AG08395 (cell line): Measurements from ENCODE around the gene AGPAT4.
A peak's percentile ranks its signal among the peaks of the same experiment; 100 is the strongest.

ENCODE experiments used
- DNase-seq: peaks from one replicate; pipeline ENCODE4 v3.0.0; 2012; ENCODE audit warnings: mixed read lengths, low spot score

AGPAT4 gene

DNA sequence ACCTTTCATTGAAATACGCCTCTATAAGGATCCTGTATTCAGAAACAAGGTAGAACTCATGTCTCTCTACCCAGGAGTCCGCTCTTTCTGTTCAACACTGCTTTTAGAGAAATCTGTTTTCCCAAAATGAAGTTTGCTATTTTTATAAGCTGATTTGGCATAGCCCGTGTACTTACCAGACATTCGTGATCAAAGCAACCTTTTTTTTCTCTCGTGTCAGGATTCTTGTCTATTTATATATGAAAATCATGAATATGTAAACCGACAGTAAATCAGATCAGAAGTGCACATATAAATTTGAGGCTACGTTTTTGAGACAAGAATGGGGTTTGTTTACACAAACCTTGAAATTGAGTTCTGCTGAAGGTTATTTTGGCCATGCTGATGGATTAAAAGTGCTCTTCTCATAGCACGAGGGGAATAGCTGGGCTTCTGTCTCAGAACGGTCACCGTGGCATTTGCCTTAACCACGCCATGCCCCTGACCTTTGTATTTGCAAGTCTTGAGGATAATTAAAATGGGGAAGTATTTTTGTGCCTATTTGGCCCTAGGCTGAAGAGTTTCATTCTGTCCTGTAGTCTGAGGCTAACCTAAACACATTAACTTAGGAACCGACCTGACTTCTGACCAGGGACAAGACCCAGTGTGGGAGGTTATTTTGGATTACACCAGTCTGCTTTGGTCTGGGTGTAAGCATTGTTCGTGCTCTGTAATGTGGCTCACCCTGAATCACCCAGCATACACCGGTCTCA is 163.7 kb downstream of the AGPAT4 start:
- no peak for DNase-seq

DNA sequence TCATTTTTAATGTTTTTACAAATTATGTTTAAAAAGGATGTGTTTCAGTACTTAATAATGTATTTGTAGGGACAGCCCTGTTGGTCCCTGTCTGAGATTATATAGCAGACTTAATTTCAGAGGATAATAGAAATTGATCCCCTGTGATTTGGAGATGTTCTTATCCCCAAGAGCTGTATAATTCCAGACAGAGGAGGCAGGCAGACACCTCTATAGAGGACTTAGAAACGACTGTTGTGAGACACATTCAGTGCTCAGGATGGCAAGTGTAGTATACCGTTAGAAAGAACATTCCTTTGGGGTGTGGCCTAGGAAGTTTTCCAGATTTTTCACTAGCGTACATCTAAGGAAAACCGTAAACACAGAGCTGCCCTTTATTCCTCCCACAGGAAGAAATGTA is 164.5 kb downstream of the AGPAT4 start:
- no peak for DNase-seq

DNA sequence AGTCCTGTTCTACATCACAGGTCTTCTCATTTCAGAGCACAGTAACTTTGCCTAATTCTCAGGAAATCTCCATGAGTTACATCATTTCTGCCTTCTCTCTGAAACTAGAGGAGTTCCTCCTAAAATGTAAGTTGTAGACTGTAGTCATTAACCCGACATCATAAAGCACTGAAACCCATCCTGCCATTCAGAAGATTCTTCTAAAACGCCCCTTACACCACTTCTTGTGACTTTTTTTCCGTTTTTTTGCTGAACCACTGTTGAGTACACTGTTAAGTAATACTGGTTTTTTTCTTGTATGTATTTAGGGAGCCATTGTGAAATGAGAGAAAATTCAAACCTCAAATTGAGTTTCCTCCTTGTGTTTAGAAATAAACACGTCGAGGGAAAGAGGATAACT is 164.9 kb downstream of the AGPAT4 start:
- DNase-seq, result no peak

DNA sequence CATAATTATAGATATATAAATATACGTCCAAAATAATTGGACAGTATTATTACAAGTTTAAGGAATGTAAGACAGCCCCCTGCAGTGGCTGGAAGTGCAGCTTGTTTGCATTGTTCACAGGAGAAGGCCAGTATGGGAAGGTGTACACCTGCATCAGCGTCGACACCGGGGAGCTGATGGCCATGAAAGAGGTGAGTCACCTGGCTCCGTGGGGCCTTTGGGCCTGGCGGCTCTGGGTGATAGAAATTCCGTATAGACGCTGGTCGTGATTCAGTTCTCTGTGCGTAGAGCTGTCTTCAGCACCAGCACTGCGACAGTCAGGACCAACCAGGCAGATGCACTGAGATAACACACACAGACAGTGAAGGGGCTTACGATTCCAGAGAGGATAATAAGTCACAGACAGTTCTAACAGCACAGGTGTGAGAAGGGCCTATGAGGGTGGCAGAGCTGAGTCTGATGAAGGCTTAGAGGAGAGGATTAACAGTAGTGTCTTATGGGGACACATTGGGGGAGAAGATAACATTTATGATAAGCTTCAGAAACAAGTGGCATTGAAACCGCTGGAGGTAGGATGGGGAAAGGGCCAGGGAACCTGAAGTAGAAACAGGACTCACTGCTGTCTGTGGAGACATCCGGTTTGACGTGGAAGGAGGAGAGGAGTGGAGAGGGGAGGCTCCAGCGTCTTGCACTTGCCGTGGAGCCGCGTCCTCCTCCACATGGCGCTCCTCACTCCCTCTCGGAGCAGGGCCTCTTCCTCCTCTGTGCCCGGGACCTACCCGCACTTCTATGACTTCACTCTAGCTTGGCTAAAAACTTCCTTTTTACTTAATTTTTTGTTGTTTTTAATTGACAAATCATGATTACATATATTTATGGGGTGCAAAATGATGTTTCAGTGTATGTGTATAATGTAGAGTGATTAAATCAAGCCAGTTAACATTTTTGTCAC is 165.8 kb downstream of the AGPAT4 start:
- no peak for DNase-seq

DNA sequence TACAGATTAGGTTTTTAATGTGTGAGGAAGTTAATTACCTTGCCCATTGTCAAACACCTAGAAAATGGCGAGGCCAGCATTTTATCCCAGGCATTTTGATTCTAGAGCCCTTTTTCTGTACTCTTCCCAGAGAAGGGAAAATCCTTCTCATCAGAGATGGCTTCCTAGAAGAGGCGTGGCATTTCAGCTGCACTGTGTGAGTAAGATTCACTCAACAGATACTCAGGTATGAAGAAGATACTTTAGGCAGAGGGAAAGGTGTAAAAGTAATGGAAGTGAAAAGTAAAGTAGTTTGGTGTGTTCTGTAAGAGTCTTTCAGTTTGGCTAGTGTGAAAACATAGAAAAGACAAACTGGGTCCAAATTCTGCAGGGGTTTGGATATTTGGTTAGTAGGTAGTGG is 168.5 kb downstream of the AGPAT4 start:
- DNase-seq, result no peak

DNA sequence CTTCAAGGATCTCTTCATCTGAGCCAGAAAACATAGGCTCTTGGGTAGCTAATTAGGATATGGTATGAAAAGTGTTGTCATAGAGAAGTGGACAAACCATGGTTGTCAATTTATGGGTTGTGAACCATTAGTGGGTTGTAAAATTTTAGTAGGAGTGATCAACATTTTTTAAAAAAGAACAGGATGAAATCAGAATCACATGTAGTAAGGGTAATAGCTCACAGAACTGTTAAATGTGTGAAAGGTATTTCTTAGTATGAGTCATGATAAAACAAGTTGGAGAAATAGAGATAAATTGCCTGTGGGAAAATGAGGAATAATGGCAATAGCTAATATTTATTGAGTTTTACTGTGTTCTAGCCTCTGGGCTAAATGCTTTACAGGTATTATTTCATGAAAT is 168.9 kb downstream of the AGPAT4 start:
- no peak for DNase-seq

DNA sequence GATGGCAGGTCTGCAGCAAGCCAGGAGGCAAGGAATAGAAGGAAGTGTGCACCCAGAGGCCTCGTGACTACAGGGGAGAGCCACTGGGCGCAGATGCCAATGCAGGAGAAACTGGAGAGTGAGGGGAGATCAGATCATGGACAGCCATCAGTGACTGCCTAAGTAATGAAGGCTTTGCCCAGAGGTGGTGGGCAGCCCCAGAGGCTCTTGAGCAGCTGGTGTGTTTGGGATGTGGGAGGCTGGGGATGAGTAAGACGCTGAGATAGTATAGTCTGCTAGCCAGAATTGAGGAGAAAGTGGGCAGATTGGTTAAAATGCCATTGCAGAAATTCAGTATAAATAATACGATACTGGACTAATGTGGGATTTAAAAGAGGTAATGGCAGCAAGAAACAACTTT is 170.4 kb downstream of the AGPAT4 start:
- DNase-seq, result no peak

DNA sequence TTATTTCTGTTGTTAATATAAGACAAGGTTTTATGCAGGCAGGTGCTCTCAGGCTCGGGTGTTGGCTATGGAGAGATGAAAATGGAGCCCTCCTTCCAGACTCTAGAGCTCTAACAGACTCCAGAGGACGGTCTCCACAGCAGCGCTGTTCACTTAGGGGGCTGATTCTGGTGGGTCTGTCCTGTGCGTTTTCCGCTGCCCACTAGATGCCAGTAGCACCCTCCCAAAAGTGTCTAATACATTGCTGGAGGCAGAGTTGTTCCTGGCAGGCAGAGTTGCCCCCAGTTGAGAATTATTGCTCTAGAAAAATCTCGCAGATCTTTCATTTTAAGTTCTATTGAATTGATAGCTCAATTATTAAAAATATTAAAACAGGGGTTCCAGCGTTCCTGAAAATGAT is 172.3 kb downstream of the AGPAT4 start:
- DNase-seq, result no peak

DNA sequence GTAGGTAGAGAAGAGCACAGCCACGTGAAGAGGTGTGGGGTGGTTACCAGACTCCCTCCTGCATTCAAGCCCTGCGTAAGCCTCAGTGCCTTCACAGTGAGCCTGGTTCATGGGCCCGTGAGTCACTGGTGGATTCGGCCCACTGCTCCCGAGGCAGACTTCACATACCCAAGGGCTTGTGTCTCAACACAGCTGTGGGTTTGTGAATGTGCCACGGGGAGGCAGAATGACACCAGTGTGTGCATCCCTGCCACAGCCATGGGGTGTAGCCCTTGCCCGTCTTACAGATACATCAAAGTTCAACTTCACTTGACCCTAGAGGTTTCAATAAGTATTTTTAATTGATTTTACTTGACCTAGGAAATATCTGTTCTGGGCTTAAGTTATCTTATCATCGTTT is 173.8 kb downstream of the AGPAT4 start:
- no peak for DNase-seq

DNA sequence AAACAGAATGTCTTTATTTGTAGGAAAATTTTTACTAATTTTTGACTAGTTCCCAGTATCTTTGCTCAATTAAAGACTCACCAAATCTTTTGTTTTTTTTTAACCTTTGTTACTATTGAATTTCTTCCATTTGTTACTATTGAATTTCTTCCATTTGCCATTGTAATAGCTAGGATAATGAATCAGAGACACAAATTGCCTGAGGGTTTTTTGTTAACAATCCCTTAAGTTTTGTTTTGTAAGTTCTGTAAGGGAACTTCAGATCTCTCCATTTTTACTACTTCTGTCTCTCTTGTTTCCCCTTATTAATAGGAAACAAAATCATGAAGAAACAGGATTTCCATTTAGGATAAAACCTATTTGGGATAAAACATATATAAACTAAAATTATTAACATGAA is 177.9 kb downstream of the AGPAT4 start:
- no peak for DNase-seq

DNA sequence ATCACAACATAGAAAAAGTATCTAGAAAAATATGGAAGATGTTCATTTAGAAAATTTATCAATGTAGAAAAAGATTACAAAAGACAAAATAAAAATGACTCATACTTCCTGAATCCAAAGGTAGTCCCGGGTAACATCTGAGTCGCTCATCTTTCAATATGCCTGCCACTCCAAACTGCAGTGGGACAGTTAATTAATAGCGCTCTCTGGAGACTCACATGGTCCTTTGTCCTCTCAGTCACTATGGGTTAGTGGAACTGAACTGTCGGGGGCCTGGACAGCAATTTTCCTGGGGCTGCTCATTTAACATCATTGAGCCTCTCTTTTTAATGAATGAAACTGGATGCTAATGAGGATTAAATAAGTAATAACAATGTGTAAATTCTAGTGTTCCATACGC is 178.9 kb downstream of the AGPAT4 start:
- no peak for DNase-seq

DNA sequence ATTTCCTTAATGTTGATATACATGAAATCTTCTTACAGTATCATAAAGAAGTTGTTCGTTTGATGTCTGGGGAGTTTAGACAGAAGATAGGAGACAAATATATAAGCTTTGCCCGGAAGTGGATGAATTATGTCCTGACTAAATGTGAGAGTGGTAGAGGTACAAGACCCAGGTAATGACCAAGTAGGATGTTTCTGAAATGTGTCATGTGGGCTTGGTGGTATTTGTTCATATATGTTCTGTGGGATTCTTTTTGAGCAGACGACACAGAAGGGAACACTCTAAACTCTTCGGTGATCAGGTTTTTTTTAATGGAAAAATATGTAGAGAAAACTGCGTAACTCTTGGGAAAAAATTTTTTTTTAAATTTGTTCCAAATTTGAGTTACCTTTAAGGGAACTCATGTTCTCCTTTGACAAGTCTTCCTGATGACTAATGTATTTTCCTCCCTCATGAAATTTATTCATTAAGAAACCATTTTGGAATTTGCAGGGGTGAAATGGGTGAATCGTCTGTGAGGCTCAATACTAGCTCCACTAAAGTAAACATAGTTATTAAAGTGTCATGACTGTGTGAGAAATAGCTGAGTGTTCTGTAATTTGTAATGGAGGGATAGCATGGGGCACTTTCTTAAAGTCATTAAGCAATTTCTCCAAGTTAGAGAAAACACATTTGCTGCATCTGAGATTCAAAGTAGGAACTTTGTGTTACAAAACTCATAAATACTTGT is 181.7 kb downstream of the AGPAT4 start:
- DNase-seq, result peak; percentile 21

DNA sequence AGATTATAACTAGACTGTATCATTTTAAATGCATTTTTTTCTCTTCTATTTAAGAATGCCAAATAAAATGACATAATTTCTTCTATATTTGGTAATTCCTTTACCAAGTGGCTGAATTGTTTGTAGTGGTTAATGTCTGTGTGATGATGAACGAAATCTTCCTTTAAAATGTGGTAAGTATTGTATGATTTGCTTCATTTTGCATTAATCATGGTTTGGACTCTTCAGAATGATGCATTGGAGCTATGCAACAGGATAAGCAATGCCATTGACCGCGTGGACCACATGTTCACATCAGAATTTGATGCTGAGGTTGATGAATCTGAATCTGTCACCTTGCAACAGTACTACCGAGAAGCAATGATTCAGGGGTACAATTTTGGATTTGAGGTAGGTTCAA is 182.7 kb downstream of the AGPAT4 start:
- no peak for DNase-seq

DNA sequence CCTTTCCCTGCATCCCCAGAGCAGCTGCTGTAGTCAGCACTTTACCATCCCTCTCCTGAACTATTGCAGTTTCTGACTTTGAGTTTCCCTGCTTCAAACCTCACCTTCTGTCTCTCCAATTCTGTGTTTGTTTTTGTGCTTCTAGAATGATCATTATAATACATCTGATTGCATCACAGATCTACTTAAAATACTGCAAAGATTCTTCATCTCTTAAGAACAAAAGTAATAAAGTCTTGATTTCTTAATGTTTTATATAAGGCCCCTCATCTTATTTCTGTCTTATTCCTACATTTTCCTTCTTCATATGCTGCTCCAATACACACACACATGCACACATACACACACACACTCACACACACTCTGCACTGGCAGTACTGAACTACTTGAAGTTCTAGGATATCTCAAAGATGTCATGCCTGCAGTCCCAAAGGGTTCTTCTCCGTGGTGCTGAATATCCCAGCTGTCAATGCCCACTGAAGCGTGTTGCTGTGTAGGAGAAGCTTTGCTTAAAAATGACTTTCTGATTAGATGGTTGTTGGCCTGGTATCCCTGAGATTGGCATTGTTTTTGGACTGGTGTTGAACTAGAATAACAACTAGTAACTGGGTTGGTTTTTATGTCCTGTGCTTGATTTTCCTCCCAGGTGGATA is 185.1 kb downstream of the AGPAT4 start:
- DNase-seq, result no peak

DNA sequence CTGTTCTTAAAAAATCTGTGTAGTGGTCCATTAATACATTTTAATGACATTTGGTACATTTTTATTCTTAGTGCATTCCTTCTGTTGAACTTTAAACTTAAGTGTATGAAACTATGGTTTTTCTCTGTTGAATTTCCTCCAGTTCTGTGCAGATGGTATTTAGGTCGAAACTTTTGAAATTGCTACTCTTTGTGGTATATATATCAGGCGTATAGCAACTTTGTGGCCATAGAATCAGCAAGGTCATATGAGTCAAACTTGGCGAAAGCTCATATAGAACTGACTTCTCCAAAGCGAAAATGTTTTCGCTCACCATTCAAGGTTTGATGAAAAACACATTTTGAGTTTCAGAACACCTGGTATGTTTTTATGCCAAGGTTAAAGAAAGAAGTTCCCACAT is 188.6 kb downstream of the AGPAT4 start:
- DNase-seq, result no peak

DNA sequence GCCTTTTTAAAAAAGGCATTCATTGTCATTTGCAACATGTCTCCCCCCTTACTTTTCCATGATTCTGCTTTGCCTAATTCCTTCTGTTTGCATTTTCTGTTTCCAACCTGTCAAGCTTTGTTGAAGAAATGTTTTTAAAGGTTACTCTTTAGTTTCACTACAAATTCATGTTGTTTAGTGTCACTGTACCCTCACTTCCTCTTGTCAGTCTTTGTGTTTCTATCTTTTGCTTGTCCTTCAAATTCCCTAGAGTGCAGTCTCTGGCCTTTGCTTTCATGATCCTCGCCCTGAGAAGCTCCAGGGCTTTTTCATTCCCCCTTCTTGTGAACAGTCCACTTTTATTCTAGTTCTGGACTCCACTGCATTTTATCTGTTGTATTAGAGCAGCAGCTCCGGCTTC is 191.6 kb downstream of the AGPAT4 start:
- DNase-seq, result no peak

DNA sequence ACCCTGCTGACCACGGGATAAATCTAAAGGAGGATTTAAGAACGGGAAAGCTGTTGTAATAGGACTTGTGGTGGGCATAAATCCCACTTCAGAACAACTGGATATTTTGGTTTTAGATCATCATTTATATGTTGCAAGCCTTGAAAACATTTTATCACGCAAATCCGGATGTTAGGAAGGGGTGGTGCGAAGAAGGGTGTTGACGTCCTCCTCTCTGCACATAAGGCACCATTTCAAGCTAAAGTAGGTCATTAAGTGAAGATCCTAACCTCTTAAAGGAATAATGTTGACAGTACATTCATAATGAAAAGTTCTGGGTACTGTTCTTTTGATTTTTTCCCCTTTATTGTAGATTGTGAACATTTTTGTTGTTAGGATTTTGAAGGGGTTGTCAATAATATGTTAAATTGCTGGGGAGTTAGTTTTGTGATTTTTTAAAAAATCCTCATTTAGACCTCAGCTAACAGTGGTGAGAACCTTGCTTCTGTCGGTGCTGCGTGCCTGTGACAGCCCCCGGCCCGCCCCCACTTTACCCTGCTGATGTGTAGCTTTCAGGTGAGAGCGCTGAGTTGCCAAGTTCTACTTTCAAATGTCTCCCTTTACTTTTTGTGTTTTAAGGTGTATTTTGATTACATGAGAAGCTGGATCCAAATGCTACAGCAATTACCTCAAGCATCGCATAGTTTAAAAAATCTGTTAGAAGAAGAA is 193.4 kb downstream of the AGPAT4 start:
- no peak for DNase-seq
